Measurements from ENCODE around the gene DBNDD1.
"Not testable (repeated sequence)": the region's sequence is repeated elsewhere in the genome, so short reads cannot be mapped to it uniquely, and the experiment has no call there.

Gene DBNDD1

GRCh38 chr16:89986600-89986999, 32.7 kb downstream of the DBNDD1 start:
- DNase-seq: no peak

DNA sequence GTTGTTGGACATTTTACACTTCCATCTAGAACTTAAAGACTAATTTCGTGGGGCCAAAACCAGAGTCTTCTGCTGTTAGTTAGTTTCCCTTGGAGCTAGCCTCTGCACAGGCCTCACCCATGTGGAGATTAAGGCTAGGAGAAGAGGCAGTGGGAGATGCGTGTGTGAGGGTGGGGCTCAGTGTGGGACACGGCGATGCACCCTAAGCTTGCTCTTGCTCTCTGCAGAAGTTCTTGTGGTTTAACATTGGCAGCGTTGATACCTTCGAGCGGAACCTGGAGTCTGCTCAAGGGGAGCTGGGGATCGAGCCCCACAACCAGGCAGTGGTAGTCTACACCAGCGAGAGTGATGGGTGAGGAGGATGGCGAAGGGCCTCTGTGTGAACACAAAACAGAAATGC, 34.0 kb downstream of the DBNDD1 start:
- no peak for DNase-seq

DNA sequence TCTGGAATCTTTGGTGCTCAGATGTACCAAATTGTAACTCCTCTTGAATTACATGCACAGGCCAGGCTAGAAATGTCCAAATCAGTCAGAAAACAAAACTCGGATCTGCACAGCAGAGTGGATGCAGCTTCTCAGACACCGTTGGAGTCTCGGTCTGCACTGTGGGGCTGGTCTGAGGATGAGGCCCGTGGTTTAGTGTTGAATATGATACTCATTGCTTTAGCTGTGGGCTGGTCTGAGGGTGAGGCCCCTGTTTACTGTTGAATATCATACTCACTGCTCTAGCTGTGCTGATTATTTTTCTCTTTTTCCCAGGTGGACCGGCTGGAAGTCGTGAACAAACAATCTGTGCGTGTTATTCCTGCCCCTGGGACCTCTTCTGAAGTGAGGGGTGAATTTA, 35.0 kb downstream of the DBNDD1 start:
- no peak for DNase-seq

GRCh38 chr16:89983536-89983935, 35.7 kb downstream of the DBNDD1 start:
- no peak for DNase-seq

- no peak for DNase-seq
Observed at GRCh38 chr16:89982318-89982717, 36.9 kb downstream of the DBNDD1 start.

GRCh38 chr16:89981414-89981813, 37.8 kb downstream of the DBNDD1 start:
- DNase-seq: no peak

- no peak for DNase-seq
Observed at GRCh38 chr16:89974870-89975269, 44.4 kb downstream of the DBNDD1 start.

DNA sequence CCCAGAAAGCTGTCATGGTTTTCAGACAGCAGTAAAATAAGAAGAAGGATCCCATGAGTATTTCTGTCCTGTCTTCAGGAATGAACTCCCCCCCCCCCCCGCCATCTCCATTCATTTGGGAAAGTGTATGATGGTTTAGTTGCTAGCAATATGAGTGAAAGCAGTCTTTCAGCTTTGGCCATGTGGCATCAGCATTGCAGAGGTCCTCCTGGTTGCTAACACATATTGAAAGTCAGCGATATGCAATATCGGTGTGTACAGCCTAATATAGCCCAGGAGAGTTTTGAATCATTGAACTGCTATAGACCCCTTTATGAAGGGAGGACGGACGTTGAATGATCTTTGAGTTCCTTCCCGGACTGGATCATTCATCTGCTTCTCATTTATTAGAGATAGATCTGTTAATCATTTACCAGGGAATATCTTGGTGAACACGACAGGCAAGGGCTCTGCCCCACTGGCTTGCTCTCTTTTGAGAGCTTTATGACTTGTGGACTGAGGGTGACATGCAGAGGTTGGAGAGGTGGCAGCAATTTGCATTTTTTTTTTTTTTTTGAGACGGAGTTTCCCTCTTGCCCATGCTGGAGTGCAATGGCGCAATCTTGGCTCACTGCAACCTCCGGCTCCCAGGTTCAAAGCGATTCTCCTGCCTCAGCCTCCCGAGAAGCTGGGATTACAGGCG, 45.5 kb downstream of the DBNDD1 start:
- no peak for DNase-seq

DNA sequence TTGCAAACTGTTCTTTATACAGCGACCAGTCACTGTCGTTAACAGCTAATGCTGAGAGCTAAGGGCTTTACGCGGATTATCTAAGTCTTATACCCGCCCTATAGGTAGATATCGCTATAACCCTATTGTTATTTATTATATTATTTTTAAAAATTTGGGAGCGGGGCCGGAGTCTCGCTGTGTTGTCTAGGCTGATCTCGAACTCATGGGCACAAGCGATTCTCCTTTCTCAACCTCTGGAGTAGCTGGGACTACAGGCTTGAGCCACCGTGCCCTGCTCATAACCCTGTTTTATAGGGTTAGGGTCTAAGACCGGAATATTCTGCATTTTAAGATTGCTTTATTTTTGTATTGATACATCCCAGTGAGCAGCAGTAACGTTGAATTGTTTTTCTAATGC, 46.0 kb downstream of the DBNDD1 start:
- no peak for DNase-seq

GRCh38 chr16:89972244-89973234, 46.7 kb downstream of the DBNDD1 start:
- peak; percentile 92 for DNase-seq

DNA sequence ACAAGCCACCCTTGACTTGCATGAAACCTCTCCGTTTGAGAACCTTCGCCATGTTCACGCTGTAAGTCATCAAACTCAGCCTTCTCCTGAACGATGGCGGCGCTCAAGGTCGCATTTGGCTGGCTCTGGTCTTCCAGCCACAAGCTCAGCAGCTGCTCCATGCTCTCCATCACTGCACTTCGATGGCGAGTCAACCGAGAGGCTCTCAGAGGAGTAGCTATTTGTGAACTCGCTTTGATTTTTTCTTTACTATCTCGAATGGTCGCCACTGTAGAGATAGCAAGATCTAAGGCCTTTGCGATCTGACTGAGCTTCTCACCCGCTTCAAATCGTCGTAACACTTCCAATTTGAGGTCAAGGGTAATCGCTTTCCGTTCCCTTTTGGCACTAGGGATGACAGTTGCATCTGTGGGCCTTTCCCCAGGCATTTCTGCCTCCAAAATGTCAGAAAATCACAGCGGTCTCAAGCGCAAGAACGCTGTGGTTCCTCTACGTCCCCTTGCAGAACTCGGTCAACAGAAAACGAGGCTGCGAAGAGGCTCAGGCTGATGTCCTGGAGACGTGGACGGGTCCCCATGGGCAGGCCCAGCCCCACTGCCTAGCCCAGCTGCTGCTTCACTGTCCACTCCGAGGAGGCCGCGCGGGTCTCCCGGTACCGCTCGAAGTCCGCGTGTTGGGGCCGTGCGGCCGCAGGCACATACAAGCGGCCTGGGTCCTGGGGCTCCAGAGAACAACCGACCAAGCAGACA, 47.6 kb downstream of the DBNDD1 start:
- DNase-seq: no peak

DNA sequence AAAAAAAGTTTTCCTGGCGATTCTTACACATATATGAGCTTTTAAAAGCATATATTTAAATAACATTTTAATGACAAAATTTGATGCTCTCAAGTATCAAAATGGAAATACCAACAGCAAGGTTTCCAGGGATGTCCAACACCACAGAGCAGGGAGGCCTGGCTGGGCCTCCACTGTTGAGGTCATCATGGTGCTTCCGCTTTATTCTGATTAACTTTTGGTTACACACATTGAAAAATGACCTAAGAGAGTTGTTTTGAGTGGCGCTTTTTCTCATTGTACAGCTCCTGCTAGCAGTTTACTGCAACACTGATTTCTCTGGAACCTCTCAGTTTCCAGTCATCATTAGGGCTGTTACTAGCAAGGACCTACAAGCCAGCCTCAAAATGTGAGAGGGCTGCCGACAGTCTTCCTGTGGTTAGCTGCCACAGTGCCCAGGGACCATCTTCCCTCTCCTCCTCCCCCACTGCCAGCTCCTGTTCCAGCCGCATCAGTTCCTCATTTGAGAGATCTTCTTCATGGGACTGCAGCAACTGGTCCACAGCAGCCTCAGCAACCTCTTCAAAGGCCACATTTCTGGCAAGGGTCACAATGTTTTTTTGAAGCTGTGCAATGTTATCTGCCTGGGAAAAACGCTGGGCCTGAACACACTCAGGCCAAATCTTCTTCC, 49.4 kb downstream of the DBNDD1 start:
- no peak for DNase-seq

DNA sequence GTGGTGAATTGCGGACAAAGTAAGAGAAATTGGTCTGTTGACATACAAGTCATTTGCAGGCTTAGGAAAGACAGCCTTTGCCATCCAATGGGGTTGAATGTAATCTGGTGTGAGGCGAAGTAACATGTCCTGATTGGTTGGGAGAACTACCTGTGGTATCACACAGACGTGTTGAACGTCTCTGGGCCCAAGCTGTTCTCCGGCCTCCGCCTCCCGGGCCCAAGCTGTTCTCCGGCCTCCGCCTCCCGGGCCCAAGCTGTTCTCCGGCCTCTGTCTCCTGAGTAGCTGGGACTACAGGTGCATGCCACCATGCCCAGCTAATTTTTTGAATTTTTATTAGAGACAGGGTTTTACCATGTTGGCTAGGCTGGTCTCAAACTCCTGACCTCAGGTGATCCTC, 51.2 kb downstream of the DBNDD1 start:
- DNase-seq: not testable (repeated sequence)

GRCh38 chr16:89967436-89967835, 51.8 kb downstream of the DBNDD1 start:
- DNase-seq: not testable (repeated sequence)

DNA sequence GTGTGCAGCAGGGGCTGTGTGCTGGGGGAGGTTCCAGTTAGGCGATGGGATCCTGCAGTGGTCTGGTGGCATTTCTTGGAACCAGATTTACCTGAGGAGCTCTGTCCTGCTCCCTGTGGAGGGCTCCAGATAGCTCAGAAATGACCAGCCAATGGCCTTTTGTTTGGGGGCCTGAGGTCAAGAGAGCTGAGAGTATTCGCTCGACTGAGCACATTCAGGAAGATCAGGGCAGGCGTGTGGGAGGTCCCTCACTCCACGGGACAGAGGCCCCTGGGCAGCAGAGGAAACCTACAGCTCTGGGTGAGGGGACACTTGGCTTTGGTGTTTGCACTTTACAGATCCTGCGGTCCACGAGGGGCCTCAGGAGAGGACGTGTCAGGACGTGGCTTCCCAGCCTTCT, 52.5 kb downstream of the DBNDD1 start:
- no peak for DNase-seq

- DNase-seq: no peak
Observed at GRCh38 chr16:89965447-89966225, 53.6 kb downstream of the DBNDD1 start.

GRCh38 chr16:89964201-89964600, 55.1 kb downstream of the DBNDD1 start:
- DNase-seq: no peak

GRCh38 chr16:89962754-89963498, 56.3 kb downstream of the DBNDD1 start:
- no peak for DNase-seq

- DNase-seq: no peak
Observed at GRCh38 chr16:89961920-89962319, 57.3 kb downstream of the DBNDD1 start.

DNA sequence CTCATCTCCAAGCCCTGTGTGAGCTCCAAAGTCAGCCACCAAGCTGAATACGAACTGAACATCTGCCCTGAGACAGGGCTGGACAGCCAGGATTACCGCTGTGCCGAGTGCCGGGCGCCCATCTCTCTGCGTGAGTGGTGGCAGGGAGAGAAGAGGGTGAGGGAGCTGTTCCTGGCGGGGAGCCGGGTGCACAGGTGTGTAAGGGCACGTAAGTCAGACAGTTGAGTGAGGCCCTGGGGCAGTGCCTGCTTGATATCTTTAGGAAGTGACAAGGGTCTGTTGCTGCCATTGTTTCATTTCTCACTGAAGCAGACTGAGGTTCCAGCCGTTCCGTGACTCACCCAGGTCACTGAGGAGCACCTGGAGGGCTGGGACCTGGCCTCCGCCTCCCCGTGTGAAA, 58.3 kb downstream of the DBNDD1 start:
- no peak for DNase-seq

GRCh38 chr16:89958596-89958995, 60.7 kb downstream of the DBNDD1 start:
- DNase-seq: no peak

Measured in central memory CD4-positive, alpha-beta T cell (primary cell).